Liver (tissue), 9 donors: ENCODE measurements around the gene SF3B3. TPM values are rescaled to one million over a fixed set of nuclear protein-coding genes. Genes with fewer than 3 reads are reported as not detected.
"Not testable (repeated sequence)": the region's sequence is repeated elsewhere in the genome, so short reads cannot be mapped to it uniquely, and the experiment has no call there.

ENCODE experiments used
- DNase-seq: peaks from one replicate; pipeline ENCODE4 v3.0.0-alpha.2; 2017; ENCODE audit warnings: low spot score
- H3K27ac ChIP-seq, 2 donors: one replicate each; pipeline ENCODE4 v1.7.0; 2013; ENCODE audit warnings: inconsistent platforms in 2 of 2, low read length in 2 of 2, control low read depth in 1 of 2, low read depth in 1 of 2, mild to moderate bottlenecking in 1 of 2
- H3K27me3 ChIP-seq, 4 donors: one replicate each; pipeline versions ENCODE4 v1.6.1 to v1.7.0; 2013; ENCODE audit warnings: low read length in 3 of 4, inconsistent platforms in 1 of 4, mild to moderate bottlenecking in 1 of 4, moderate library complexity in 1 of 4; ENCODE audit not compliant: control insufficient read depth in 4 of 4, insufficient read depth in 4 of 4
- H3K36me3 ChIP-seq, 4 donors: one replicate each; pipeline versions ENCODE4 v1.6.1 to v1.7.0; 2013; ENCODE audit warnings: low read length in 3 of 4, mild to moderate bottlenecking in 3 of 4, low read depth in 1 of 4, moderate library complexity in 1 of 4; ENCODE audit not compliant: control insufficient read depth in 4 of 4, insufficient read depth in 3 of 4
- H3K4me1 ChIP-seq, 4 donors: one replicate each; pipeline versions ENCODE4 v1.6.1 to v1.7.0; 2013; ENCODE audit warnings: low read length in 3 of 4, mild to moderate bottlenecking in 3 of 4, moderate library complexity in 1 of 4; ENCODE audit not compliant: control insufficient read depth in 4 of 4, insufficient read depth in 4 of 4
- H3K4me3 ChIP-seq, 3 donors: one replicate each; pipeline versions ENCODE4 v1.6.1 to v1.7.0; 2013; ENCODE audit warnings: low read length in 3 of 3, control low read depth in 1 of 3, low read depth in 1 of 3, mild to moderate bottlenecking in 1 of 3
- H3K9ac ChIP-seq, 2 donors: one replicate each; pipeline ENCODE4 v1.7.0; 2013; ENCODE audit warnings: low read length in 2 of 2, mild to moderate bottlenecking in 2 of 2, moderate library complexity in 2 of 2, control low read depth in 1 of 2, low read depth in 1 of 2
- H3K9me3 ChIP-seq, 4 donors: one replicate each; pipeline versions ENCODE4 v1.6.1 to v1.7.0; 2013; ENCODE audit warnings: low read length in 3 of 4; ENCODE audit not compliant: control insufficient read depth in 4 of 4
- EGR1 ChIP-seq, 2 donors: IDR thresholded peaks; 2 replicates each; pipeline ENCODE4 v1.6.1; 2016 to 2018; ENCODE audit warnings: antibody characterized with exemption in 2 of 2, low read depth in 2 of 2
- FOXA1 ChIP-seq: IDR thresholded peaks from 2 replicates; pipeline ENCODE4 v1.6.1; 2016; ENCODE audit warnings: antibody characterized with exemption
- FOXA2 ChIP-seq: IDR thresholded peaks from 2 replicates; pipeline ENCODE4 v1.6.1; 2016; ENCODE audit warnings: antibody characterized with exemption
- GABPA ChIP-seq, 2 donors: IDR thresholded peaks in 1 of 2; conservative IDR thresholded peaks in 1 of 2; 2 replicates each; pipeline ENCODE4 v1.6.1; 2016; ENCODE audit warnings: antibody characterized with exemption in 2 of 2, mild to moderate bottlenecking in 1 of 2, moderate library complexity in 1 of 2
- HNF4A ChIP-seq, 2 donors: conservative IDR thresholded peaks; 2 replicates each; pipeline ENCODE4 v1.6.1; 2016; ENCODE audit warnings: antibody characterized with exemption in 2 of 2, mild to moderate bottlenecking in 2 of 2
- HNF4G ChIP-seq: IDR thresholded peaks from 2 replicates; pipeline ENCODE4 v1.6.1; 2016; ENCODE audit warnings: antibody characterized with exemption
- JUND ChIP-seq, 2 donors: IDR thresholded peaks; 2 replicates each; pipeline ENCODE4 v1.6.1; 2016; ENCODE audit warnings: antibody characterized with exemption in 2 of 2
- NR2F2 ChIP-seq: IDR thresholded peaks from 2 replicates; pipeline ENCODE4 v1.6.1; 2016; ENCODE audit warnings: antibody characterized with exemption
- RAD21 ChIP-seq, 2 donors: IDR thresholded peaks; 2 replicates each; pipeline ENCODE4 v1.6.1; 2016; ENCODE audit warnings: antibody characterized with exemption in 2 of 2, mild to moderate bottlenecking in 2 of 2
- RXRA ChIP-seq, 2 donors: IDR thresholded peaks; 2 replicates each; pipeline ENCODE4 v1.6.1; 2017 to 2018; ENCODE audit warnings: antibody characterized with exemption in 2 of 2, mild to moderate bottlenecking in 1 of 2
- SP1 ChIP-seq: IDR thresholded peaks from 2 replicates; pipeline ENCODE4 v1.6.1; 2018; ENCODE audit warnings: antibody characterized with exemption, mild to moderate bottlenecking
- TAF1 ChIP-seq: conservative IDR thresholded peaks from 2 replicates; pipeline ENCODE4 v1.6.1; 2016; ENCODE audit warnings: antibody characterized with exemption, mild to moderate bottlenecking
- YY1 ChIP-seq: IDR thresholded peaks from 2 replicates; pipeline ENCODE4 v1.6.1; 2016; ENCODE audit warnings: antibody characterized with exemption, mild to moderate bottlenecking
- WGBS: extraction: QIAGEN DNeasy Blood & Tissue Kit; methylation state at CpG from one replicate; pipeline ENCODE4 v1.1.7; 2013; 5-methylcytosine and 5-hydroxymethylcytosine counted together
- polyA plus RNA-seq, 2 donors: library from polyadenylated mRNA; stranded (reverse) in 1 of 2; unstranded in 1 of 2; fragments of 200-250 nt in 1 of 2; fragments of >200 nt in 1 of 2; fragmentation: Nextera tagmentation in 1 of 2; extraction: Ambion mirVana in 1 of 2; gene quantifications; one replicate each; pipeline versions ENCODE4 v1.2.1 to v1.2.3, GENCODE V29; 2013 to 2015
- total RNA-seq, 2 donors: library from RNA; depleted of rRNA; stranded (reverse); fragments of >200 nt; gene quantifications; one replicate each; pipeline ENCODE4 v1.2.3, GENCODE V29; 2014
- TF ChIP-seq, protein P1 (sequence below): IDR thresholded peaks from 2 replicates; pipeline ENCODE4 v1.6.1; 2016; ENCODE audit warnings: antibody characterized with exemption, mild to moderate bottlenecking
- TF ChIP-seq, protein P2 (sequence below): IDR thresholded peaks from 2 replicates; pipeline ENCODE4 v1.6.1; 2016; ENCODE audit warnings: antibody characterized with exemption
- TF ChIP-seq, protein P3 (sequence below): IDR thresholded peaks from 2 replicates; pipeline ENCODE4 v1.6.1; 2016; ENCODE audit warnings: antibody characterized with exemption
- TF ChIP-seq, protein P4 (sequence below): IDR thresholded peaks from 2 replicates; pipeline ENCODE4 v1.6.1; 2016; ENCODE audit warnings: antibody characterized with exemption
- TF ChIP-seq, protein P5 (sequence below): fragments of 150-350 bp; IDR thresholded peaks from 2 replicates; pipeline ENCODE4 v1.5.1; 2017; ENCODE audit warnings: improper control_type of control experiment, low read depth, low read length; ENCODE audit not compliant: missing input control
- donor health status: healthy.
- donor health status: healthy.
- donor health status: healthy.
- donor health status: healthy.
- donor health status: healthy.

The SF3B3 gene
- total and polyA plus RNA-seq, 4 donors: 38.9 to 77.8 (median 53.2) TPM

DNA sequence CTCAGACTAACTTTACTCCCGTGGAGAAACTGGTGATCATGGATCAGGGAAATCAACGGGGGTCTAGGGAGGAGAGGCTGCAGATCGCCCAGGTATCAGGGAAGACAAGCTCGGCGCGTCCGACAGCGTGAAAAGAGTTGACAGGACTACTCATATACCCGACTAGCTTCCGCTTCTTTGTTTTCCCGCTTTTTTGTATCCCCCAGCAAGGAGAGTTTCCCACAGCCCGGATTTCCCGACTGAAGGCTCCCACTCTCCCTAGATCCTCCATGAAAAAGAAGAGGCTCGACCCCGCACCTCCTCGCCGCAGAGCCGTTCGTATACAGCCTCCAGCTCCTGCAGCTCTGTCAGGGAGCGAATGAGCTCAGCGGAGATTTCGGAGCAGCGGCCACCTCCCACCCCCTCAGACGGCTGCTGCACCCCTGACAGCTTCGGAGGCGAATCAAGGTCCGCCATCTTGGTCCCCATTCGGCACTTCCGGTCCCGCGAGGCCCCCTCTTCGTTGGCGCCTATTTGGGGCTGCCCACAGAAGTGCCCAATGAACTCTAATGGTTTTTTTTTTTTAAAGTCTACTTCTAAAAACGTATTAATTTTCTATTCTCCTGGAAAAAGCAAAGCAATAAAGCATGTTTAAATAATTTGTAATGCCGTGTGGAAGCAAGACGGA is 407 bp upstream of the SF3B3 start, which contains the start of gene COG4 (continued):
- TF ChIP-seq, protein P1, sequence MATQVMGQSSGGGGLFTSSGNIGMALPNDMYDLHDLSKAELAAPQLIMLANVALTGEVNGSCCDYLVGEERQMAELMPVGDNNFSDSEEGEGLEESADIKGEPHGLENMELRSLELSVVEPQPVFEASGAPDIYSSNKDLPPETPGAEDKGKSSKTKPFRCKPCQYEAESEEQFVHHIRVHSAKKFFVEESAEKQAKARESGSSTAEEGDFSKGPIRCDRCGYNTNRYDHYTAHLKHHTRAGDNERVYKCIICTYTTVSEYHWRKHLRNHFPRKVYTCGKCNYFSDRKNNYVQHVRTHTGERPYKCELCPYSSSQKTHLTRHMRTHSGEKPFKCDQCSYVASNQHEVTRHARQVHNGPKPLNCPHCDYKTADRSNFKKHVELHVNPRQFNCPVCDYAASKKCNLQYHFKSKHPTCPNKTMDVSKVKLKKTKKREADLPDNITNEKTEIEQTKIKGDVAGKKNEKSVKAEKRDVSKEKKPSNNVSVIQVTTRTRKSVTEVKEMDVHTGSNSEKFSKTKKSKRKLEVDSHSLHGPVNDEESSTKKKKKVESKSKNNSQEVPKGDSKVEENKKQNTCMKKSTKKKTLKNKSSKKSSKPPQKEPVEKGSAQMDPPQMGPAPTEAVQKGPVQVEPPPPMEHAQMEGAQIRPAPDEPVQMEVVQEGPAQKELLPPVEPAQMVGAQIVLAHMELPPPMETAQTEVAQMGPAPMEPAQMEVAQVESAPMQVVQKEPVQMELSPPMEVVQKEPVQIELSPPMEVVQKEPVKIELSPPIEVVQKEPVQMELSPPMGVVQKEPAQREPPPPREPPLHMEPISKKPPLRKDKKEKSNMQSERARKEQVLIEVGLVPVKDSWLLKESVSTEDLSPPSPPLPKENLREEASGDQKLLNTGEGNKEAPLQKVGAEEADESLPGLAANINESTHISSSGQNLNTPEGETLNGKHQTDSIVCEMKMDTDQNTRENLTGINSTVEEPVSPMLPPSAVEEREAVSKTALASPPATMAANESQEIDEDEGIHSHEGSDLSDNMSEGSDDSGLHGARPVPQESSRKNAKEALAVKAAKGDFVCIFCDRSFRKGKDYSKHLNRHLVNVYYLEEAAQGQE: no peak
- TF ChIP-seq FOXA1 (no peak), FOXA2 (no peak), HNF4A (conservative IDR thresholded peaks at IDR 0.05) (no peak)

DNA sequence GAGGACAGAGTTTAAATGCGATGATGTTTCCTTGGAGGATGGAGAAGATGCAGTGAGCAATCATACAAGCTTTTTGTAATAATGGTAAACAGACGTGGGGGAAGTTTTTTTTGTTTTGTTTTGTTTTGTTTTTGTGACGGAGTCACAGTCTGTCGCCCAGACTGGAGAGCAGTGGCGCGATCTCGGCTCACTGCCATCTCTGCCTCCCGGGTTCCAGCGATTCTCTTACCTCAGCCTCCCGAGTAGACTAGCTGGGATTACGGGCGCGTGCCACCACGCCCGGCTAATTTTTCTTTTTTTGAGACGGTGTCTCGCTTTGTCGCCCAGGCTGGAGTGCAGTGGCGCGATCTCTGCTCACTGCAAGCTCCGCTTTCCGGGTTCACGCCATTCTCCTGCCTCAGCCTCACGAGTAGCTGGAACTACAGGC is 796 bp downstream of the SF3B3 start:
- 2% methylated on average over 24 of the region's 24 CpGs for WGBS
- H3K4me1 ChIP-seq: peaks cover 1 to 34% (median 20%) of the 10 kb centered on the region in 4 donors

DNA sequence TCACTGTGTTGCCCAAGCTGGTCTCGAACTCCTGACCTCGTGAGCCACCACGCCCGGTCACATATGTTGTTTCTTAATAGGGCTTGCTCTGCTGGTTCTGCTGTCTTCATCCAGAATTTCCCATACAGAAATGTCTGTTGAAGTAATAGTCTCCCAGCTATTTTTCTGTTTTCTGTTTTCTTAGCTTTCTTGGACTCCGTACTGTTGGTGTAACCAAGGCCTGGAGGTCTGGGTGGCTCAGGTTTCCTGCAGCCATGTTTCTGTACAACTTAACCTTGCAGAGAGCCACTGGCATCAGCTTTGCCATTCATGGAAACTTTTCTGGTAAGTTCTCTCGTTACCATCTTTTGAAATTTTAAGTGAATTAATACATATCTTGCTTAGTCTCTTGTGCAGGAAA is 2.8 kb downstream of the SF3B3 start:
- no peak for DNase-seq
- H3K4me3 ChIP-seq: no peak overlapping the region
- H3K9me3 ChIP-seq: no peaks in the 10 kb centered on the region
- no peak overlapping the region for H3K27ac ChIP-seq
- H3K4me1 ChIP-seq: peaks cover 1 to 34% (median 20%) of the 10 kb centered on the region in 4 donors
- no peaks in the 10 kb centered on the region for H3K27me3 ChIP-seq
- H3K36me3 ChIP-seq: peaks cover 10 to 25% (median 24%) of the 10 kb centered on the region in 4 donors
- no peak overlapping the region for H3K9ac ChIP-seq
- no peak for TF ChIP-seq SP1
- TF ChIP-seq, protein P2, sequence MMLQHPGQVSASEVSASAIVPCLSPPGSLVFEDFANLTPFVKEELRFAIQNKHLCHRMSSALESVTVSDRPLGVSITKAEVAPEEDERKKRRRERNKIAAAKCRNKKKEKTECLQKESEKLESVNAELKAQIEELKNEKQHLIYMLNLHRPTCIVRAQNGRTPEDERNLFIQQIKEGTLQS: no peak
- TF ChIP-seq HNF4A (conservative IDR thresholded peaks at IDR 0.05): no peak
- no peak for TF ChIP-seq RAD21 (IDR thresholded peaks at IDR 0.05)
- TF ChIP-seq FOXA1: no peak
- TF ChIP-seq, protein P1: no peak
- TF ChIP-seq FOXA2: no peak
- TF ChIP-seq, protein P3, sequence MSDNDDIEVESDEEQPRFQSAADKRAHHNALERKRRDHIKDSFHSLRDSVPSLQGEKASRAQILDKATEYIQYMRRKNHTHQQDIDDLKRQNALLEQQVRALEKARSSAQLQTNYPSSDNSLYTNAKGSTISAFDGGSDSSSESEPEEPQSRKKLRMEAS: no peak
- TF ChIP-seq, protein P4, sequence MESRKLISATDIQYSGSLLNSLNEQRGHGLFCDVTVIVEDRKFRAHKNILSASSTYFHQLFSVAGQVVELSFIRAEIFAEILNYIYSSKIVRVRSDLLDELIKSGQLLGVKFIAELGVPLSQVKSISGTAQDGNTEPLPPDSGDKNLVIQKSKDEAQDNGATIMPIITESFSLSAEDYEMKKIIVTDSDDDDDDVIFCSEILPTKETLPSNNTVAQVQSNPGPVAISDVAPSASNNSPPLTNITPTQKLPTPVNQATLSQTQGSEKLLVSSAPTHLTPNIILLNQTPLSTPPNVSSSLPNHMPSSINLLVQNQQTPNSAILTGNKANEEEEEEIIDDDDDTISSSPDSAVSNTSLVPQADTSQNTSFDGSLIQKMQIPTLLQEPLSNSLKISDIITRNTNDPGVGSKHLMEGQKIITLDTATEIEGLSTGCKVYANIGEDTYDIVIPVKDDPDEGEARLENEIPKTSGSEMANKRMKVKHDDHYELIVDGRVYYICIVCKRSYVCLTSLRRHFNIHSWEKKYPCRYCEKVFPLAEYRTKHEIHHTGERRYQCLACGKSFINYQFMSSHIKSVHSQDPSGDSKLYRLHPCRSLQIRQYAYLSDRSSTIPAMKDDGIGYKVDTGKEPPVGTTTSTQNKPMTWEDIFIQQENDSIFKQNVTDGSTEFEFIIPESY: no peak
- no peak for TF ChIP-seq JUND (IDR thresholded peaks at IDR 0.05)
- no peak for TF ChIP-seq RXRA (IDR thresholded peaks at IDR 0.05)
- no peak for TF ChIP-seq EGR1 (IDR thresholded peaks at IDR 0.05; ENCODE audit: low read depth in 2 of 2)
- no peak for TF ChIP-seq GABPA (IDR thresholded peaks at IDR 0.05 in 1 of 2, conservative IDR thresholded peaks at IDR 0.05 in 1 of 2)
- TF ChIP-seq NR2F2: no peak
- TF ChIP-seq, protein P5, sequence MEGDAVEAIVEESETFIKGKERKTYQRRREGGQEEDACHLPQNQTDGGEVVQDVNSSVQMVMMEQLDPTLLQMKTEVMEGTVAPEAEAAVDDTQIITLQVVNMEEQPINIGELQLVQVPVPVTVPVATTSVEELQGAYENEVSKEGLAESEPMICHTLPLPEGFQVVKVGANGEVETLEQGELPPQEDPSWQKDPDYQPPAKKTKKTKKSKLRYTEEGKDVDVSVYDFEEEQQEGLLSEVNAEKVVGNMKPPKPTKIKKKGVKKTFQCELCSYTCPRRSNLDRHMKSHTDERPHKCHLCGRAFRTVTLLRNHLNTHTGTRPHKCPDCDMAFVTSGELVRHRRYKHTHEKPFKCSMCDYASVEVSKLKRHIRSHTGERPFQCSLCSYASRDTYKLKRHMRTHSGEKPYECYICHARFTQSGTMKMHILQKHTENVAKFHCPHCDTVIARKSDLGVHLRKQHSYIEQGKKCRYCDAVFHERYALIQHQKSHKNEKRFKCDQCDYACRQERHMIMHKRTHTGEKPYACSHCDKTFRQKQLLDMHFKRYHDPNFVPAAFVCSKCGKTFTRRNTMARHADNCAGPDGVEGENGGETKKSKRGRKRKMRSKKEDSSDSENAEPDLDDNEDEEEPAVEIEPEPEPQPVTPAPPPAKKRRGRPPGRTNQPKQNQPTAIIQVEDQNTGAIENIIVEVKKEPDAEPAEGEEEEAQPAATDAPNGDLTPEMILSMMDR: no peak
- TF ChIP-seq TAF1: no peak
- TF ChIP-seq HNF4G: no peak
- no peak for TF ChIP-seq YY1
- WGBS: 82% methylated on average over 6 of the region's 6 CpGs

More for the DNA sequence above, 796 bp downstream of the SF3B3 start:
- H3K9ac ChIP-seq: peak overlapping the region; percentile 97 to 100
- H3K9me3 ChIP-seq, H3K27me3 ChIP-seq, DNase-seq: not testable (repeated sequence)
- peak overlapping the region; percentile 85 to 100 (median 100) for H3K4me3 ChIP-seq
- peaks cover 2 to 16% (median 15%) of the 10 kb centered on the region in 4 donors for H3K36me3 ChIP-seq
- peak overlapping the region; percentile 81 to 92 for H3K27ac ChIP-seq
